CD4-positive, alpha-beta T cell treated with Interleukin-1 beta for 1 hour (primary cell): ENCODE measurements around the gene CCN2.

Experiments used
- DNase-seq, 2 donors: peaks; one replicate each; pipeline ENCODE4 v3.0.0-alpha.2; 2020 to 2022

The CCN2 gene

GRCh38 chr6:131963063-131963462, 11.9 kb upstream of the CCN2 start:
- DNase-seq: no peak

DNA sequence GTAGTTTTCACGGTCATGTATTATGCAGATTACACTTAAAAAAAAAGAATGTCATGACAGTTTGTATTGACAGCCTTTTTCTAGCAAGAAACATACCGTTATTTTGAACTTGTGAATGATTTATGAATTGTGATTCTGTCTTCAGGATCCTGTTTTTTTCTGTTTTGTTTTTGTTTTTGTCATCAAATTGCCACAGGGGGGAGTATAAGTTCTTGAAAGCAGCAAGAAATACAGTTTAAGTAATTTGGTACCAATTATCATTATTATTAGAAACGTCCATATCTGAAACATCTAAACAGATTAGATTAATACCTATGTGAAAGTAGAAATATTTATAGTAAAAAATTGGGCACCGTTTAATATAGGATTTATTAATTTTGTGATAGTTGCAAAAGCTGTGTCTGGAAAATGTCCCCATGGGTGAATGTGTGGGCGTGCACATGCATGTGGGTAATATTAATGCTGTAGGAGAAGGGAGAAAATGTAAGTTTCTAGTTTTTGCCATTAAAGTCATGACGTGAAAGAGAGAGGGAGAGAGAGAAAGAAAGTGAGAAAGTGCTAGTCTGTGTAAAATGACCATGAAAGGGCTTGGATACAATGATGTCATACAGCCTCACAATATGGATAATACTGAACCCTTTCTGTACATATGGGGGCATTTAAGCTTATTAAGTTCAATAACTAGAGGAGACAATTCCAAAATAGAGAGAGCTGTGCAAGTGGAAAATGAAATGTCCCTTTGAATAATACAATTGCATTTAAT, 9.4 kb upstream of the CCN2 start:
- no peak for DNase-seq

- DNase-seq: no peak
These were observed 7.6 kb upstream of the CCN2 start for GRCh38 chr6:131958542-131959470.

- no peak for DNase-seq
These were observed 6.9 kb upstream of the CCN2 start for GRCh38 chr6:131958095-131958494.

DNA sequence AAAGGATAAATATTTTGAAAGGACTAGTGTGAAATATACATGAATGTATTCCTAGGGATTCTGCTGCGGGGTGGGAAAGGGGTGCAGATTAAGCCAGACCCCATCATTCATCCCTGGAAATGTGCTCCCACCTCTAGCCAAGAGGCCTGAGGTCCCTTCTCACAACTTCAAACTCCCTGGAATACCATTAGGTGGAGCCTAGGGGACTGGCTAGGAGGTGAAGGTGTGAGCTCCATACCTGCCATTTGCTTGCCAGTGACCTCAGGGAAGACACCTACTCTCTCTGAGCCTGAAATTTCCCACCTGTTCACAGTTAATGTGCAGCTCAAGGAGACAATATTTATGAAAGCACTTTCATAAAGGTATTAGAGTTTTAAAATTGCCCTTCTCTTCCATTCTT, 4.7 kb upstream of the CCN2 start:
- DNase-seq: no peak

- no peak for DNase-seq
These were observed 4.0 kb upstream of the CCN2 start for GRCh38 chr6:131955192-131955591.

DNA sequence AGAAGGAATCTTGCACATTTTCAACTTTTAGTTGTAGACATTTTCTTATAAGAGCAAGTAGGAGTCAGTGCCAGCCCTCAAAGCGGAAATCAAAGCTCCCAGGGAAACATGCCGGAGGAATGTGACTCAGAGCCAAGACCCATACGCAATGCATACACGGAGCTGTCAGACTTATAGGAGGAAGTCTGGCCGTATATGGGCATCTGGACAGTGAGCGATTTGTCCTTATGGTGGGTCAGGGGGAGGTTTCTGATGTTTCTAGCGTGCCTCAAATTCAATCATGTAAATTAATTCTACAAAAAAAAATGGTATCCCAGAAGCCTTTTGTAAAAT, 3.6 kb upstream of the CCN2 start:
- no peak for DNase-seq

DNA sequence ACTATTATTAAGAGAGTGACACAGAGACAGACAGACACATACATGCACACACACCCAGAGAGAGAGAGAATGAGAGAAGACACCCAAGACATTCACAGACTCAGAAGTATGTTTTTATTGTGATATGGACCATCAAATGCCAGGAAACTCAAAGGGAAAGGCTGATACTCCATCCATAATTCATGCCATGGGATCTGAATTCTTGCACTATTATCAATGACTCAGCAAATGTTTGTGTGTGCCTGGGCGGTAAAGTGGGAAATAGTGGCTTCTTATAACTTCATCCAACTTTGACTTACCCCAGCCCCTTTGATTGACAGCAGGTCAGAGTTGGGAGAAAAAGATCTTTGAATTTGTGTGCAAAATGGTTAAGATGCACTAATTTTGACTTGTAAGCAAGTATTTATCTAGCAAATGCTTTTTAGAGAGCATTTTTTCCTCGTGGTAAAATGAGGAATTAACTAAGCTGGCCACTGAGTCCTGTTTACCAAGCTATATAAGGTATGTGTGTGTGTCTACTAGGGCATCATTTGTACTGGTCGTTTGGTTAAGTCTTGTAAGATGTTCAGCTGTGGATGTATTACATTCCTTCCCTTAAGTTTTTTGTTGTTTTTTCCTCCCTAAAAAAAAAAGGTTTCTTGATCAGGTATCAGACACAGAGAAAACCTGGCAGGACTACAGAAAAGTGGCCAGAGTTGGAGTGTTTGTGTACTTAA, 3.0 kb upstream of the CCN2 start:
- no peak for DNase-seq

- DNase-seq: no peak
These were observed 1.8 kb upstream of the CCN2 start for GRCh38 chr6:131952886-131953509.

DNA sequence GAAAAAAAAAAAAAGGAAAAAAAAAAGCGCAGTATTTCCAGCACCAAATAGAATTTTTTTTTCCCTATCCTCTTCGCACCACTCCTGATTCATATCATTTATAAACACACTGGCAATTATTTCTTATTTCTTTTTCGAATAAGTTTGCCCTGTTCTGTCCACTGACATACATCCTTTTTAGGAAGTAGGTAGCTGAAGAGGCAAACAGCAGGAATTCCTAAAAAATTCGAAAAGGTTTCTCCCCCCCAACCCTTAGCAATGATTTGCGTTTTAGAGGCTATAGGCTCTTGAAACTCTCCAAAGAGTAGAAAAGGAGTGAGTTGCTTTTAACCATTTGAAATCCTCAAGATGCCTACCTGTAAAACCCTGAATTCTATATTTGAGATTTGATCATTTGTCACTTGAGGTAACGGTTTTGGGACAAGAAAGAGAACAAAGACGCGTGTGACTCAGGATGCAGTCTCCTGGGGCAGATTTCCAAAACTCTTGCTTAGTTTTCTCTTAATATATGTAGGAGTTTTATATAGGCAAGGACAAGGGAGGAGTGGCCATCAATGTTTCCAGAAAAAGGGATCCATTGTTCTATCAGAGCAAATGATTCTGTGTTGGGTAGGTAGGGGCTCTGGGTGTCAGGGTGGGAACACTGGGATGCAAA, 531 bp upstream of the CCN2 start:
- no peak for DNase-seq

DNA sequence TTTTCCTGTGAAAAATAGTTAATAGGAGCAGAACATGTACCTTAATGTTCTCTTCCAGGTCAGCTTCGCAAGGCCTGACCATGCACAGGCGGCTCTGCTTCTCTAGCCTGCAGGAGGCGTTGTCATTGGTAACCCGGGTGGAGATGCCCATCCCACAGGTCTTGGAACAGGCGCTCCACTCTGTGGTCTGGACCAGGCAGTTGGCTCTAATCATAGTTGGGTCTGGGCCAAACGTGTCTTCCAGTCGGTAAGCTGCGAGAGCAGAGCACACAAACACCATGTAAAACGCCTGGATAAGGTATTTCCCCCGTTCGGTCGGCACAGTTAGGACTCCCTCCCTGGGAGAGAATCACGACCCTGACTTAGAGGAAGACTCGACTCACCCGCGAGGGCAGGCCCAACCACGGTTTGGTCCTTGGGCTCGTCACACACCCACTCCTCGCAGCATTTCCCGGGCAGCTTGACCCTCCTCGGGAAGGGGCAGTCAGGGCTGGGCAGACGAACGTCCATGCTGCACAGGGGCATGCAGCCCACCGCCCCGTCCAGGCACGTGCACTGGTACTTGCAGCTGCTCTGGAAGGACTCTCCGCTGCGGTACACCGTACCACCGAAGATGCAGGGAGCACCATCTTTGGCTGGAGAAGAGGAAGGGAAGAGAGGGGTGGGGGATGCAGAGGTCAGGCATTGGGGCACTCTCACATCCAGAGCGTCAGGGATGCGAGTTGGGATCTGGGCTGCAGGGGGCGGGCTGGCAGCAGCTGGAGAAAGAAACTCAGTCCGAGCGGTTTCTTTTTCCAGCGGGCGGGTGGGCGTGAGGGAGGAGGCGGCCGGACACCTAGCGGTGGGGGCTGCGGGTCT, 1.0 kb downstream of the CCN2 start:
- peak; percentile 0 to 23 for DNase-seq

DNA sequence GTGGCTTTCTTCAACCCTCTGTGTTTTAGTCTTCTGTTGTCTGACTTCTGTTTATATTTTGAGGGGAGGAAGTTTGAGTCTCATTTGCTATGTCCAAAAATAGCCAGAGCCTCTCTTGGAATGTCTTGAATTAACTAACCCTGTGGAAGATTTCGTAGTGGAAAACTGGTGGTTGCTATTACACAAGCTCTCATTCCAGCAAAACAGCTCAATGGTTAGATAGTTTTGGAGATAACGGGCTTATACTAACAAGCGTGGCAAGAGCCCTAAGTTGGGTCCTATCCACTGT, 1.6 kb downstream of the CCN2 start:
- no peak for DNase-seq

DNA sequence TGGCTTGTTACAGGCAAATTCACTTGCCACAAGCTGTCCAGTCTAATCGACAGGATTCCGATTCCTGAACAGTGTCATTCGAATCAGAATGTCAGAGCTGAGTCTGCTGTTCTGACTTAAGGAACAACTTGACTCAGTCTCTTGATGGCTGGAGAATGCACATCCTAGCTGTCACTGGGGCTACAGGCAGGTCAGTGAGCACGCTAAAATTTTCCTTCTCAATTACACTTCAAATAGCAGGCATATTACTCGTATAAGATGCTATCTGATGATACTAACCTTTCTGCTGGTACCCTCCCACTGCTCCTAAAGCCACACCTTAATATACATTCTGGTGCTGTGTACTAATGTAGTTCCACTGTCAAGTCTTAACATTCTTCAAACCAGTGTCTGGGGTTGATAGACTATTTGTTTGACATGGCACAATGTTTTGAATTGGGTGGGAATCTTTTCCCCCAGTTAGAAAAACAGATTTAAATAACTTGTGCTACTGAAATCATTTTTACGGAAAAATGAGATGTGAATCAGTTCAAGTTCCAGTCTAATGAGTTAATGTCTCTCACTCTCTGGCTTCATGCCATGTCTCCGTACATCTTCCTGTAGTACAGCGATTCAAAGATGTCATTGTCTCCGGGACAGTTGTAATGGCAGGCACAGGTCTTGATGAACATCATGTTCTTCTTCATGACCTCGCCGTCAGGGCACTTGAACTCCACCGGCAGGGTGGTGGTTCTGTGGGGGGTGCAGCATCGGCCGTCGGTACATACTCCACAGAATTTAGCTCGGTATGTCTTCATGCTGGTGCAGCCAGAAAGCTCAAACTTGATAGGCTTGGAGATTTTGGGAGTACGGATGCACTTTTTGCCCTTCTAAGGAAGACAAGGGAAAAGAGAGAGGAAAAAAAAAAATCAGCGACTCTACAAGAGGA, 2.2 kb downstream of the CCN2 start:
- DNase-seq: no peak

DNA sequence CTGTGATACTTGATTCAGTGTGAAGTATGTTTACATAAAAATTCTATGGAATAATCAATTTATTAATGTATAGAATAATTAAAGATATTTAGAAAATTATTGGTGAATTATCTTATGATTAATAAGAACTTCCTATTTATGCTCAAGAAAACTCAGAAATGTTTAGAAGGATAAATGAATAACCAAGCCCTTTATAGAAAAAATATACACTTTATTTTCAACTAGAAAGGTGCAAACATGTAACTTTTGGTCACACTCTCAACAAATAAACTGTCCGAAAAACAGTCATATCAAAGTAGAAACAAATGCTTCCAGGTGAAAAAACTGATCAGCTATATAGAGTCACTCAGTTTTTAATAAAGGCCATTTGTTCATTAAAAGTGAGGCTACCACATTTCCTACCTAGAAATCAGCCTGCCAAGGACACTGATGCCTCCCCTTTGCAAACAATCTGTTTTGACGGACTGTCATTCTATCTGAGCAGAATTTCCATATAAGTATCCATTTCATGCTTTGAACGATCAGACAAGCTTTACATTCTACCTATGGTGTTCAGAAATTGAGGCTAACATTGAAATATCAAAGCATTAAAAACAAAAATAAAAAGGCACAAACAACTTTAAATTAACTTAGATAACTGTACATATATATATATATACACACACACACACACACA, 3.0 kb downstream of the CCN2 start:
- no peak for DNase-seq

DNA sequence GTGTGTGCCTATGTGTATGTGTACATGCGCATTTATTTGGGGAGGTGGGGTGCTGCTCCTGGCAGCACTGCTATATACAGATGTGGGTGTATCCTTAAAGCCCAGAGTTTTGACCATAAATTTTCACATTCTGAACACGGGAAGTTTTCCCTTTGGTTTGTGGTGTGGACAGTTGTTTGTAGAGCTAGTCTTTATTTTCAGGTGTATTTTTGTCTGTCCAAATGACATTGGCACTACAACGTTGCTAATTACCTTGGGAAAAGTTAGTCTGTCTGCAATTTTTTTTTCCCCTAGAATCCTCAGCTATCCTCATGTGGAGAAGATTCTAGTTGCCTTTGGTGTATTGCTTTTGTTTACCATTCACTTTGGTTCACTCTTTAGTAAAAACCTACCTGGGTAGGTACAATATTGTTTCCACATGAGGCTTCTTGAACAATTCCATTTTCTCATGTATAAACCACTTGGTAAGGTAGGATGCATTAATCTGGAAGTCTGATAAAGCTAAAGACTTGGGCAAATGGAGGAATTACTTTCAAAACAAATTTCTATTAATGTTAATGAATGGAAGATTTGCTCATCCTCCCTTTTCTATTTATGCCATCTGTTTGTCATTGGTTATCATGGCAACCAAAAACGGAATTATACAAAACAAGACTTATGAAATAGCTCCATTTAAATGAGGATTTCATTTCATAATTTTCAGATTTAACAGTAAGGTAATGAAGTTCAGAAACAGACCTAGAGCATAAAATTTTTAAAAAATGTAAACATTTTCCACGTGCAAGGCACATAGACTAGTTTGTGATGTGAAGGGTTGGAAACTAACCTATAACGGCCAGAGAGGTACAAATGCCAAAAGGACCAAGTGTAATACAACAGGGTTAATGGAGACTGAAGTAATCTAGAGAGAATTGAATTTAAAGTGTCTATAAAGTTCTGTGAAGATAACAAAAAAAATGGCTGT, 3.9 kb downstream of the CCN2 start:
- no peak for DNase-seq

- no peak for DNase-seq
These were observed 4.7 kb downstream of the CCN2 start for GRCh38 chr6:131946404-131946991.

DNA sequence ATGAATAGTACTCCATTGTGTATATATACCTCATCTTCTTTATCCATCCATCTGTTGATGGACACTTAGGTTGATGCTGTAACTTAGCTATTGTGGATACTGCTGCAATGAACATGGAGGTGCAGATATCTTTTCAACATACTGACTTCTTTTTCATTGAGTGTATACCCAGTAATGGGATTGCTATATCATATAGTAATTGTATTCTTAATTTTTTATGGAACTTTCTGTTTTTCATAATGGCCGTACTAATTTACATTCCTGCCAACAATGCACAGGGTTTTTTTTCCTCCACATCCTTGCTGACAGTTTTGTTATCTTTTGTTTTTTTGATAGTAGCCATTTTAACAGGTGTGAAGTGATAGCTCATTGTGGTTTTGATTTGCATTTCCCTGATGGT, 5.2 kb downstream of the CCN2 start:
- DNase-seq: no peak
